Tibial nerve (tissue), 4 donors: ENCODE measurements around the gene RPLP1. TPM values are rescaled to one million over a fixed set of nuclear protein-coding genes. Genes with fewer than 3 reads are reported as not detected.

Source experiments
- DNase-seq, 2 donors: peaks; one replicate each; pipeline ENCODE4 v3.0.0-alpha.2; 2019; ENCODE audit warnings: low spot score in 2 of 2
- H3K27ac ChIP-seq, 4 donors: fragments of 200-600 bp; sonication (generic) in 3 of 4; one replicate each; pipeline ENCODE4 v1.5.1; 2017 to 2019; ENCODE audit warnings: mild to moderate bottlenecking in 1 of 4
- H3K27me3 ChIP-seq, 2 donors: fragments of 200-600 bp; sonication (generic) in 1 of 2; one replicate each; pipeline versions ENCODE4 v1.5.1 to v1.6.0; 2017 to 2019
- H3K36me3 ChIP-seq, 3 donors: fragments of 200-600 bp; sonication (generic); one replicate each; pipeline ENCODE4 v1.5.1; 2018 to 2019
- H3K4me1 ChIP-seq, 4 donors: fragments of 200-600 bp; sonication (generic) in 3 of 4; one replicate each; pipeline ENCODE4 v1.5.1; 2017 to 2019
- H3K4me3 ChIP-seq, 4 donors: fragments of 200-600 bp; sonication (generic) in 3 of 4; one replicate each; pipeline ENCODE4 v1.5.1; 2017 to 2019; ENCODE audit warnings: mild to moderate bottlenecking in 1 of 4, moderate library complexity in 1 of 4
- H3K9me3 ChIP-seq, 4 donors: fragments of 200-600 bp; sonication (generic) in 3 of 4; one replicate each; pipeline ENCODE4 v1.5.1; 2017 to 2019
- EP300 ChIP-seq, 2 donors: sonication (generic); formaldehyde crosslinking; IDR thresholded peaks; one replicate each; pipeline ENCODE4 v1.6.1; 2017; ENCODE audit warnings: antibody characterized with exemption in 2 of 2, mild to moderate bottlenecking in 1 of 2
- POLR2A ChIP-seq, 2 donors: fragments of 450-650 bp; IDR thresholded peaks; one replicate each; pipeline ENCODE4 v1.6.1; 2017; ENCODE audit warnings: antibody characterized with exemption in 2 of 2, mild to moderate bottlenecking in 2 of 2, moderate library complexity in 2 of 2
- WGBS, 2 donors: methylation state at CpG; one replicate each; pipeline ENCODE4 v1.1.5; 2018; 5-methylcytosine and 5-hydroxymethylcytosine counted together
- total RNA-seq, 4 donors: library from RNA; depleted of rRNA; stranded (reverse); fragments of >200 nt; gene quantifications; one replicate each; pipeline ENCODE4 v1.1.0, GENCODE V29; 2016
- TF ChIP-seq, protein P1 (sequence below), 5 experiments: fragments of 200-600 bp in 3 of 5; fragments of 450-650 bp in 2 of 5; sonication (generic) in 3 of 5; IDR thresholded peaks; one replicate each; pipeline ENCODE4 v1.5.1; 2016 to 2019; ENCODE audit warnings: antibody characterized with exemption in 5 of 5, mild to moderate bottlenecking in 3 of 5, moderate library complexity in 2 of 5

Gene RPLP1
- total RNA-seq, 4 donors from 2014 or later, result 435 to 693 (median 620) TPM

DNA sequence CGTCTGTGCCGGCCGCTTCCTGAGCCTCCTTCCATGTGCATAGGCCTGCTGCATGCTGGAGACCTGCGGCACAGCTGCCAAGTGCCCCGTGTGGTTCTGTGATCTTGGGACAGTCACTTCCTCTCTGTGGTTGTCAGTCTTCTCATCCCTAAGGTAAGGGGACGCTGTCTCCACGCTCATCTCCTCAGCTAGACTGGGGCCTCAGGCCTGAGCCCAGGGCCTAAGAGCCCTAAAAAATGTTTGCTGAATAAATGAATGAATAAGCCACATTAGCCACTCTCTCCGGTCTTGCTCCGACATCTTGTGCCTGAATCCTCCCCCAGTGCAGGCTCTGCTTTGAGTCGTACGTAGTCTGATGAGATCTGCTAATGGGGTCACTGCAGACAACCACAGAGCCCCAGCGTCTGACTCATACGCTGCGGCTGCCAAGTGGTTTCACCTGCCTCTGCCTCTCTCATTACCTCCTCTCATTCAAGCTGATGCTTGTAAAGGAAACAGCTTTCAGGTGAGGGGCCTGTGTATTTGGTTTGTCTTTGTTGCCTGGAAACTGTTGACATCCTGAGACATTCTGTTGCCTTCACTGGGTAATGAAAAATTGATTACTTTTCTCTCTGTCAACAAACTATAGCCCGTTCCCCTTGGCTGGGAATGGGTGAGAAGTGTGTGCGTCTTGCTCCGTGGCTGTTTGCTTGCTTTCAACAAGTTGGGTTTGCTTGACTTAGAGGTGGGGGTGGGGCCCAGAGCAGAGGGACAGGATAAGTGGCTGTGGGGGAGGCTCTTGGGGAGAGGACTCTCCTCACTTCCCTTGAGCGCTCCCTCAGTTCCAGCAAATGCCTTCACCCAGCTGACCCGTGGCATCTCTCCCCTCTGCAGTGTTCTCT lies 15.9 kb downstream of the RPLP1 start:
- Histone ChIP-seq H3K27ac (peak overlapping the region in 1 of 4 donors; percentile 19), H3K27me3 (no peaks in the 10 kb centered on the region), H3K4me3 (no peak overlapping the region), H3K9me3 (no peaks in the 10 kb centered on the region), H3K36me3 (no peaks in the 10 kb centered on the region), H3K4me1 (peaks cover 0 to 1% (median 0%) of the 10 kb centered on the region in 4 donors)
- TF ChIP-seq EP300 (IDR thresholded peaks at IDR 0.05), result no peak
- TF ChIP-seq, protein P1, sequence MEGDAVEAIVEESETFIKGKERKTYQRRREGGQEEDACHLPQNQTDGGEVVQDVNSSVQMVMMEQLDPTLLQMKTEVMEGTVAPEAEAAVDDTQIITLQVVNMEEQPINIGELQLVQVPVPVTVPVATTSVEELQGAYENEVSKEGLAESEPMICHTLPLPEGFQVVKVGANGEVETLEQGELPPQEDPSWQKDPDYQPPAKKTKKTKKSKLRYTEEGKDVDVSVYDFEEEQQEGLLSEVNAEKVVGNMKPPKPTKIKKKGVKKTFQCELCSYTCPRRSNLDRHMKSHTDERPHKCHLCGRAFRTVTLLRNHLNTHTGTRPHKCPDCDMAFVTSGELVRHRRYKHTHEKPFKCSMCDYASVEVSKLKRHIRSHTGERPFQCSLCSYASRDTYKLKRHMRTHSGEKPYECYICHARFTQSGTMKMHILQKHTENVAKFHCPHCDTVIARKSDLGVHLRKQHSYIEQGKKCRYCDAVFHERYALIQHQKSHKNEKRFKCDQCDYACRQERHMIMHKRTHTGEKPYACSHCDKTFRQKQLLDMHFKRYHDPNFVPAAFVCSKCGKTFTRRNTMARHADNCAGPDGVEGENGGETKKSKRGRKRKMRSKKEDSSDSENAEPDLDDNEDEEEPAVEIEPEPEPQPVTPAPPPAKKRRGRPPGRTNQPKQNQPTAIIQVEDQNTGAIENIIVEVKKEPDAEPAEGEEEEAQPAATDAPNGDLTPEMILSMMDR (IDR thresholded peaks at IDR 0.05), result no peak
- TF ChIP-seq POLR2A (IDR thresholded peaks at IDR 0.05), result no peak
- DNase-seq, result no peak
- 73 to 76% methylated on average over 19 of the region's 19 CpGs for WGBS, 2 donors

DNA sequence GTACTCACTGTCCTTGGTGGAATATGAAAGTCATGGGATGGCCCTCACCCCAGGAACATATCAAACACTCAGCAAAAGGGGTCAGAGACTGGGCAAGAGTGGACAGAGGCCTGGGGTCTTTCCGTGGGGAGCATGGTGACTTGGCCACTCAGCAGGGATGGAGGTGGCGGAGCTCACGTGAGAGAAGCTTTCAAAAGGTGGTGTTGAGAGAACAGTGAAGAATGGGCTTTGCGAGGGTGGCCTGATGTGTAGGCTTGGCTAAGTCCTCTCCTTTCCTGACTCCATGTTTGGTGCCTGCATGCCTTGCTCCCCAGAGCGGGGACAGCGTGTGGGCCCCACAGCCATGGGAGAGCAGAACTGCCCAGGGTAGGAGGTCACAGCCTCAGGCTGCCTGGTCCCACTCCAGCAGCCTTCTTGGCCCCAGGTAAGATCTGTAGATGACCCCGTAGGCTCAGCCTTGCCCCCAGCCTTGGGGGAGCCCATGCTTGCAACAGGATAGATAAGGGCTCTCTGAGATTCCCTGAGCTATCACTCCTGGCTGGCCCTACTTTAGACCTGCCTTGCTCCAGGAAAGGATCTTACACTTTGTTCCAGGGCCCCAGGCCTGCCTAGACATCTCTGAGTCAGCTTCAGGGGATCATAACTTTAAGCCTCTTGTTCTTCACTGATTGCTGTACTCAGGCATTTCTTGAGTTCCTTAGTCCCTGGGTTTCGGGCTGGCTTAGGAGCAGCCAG lies 17.0 kb downstream of the RPLP1 start:
- Histone ChIP-seq H3K4me3 (no peak overlapping the region), H3K9me3 (no peaks in the 10 kb centered on the region), H3K27ac (no peak overlapping the region), H3K4me1 (no peaks in the 10 kb centered on the region), H3K27me3 (no peaks in the 10 kb centered on the region), H3K36me3 (no peaks in the 10 kb centered on the region)
- no peak for TF ChIP-seq EP300 (IDR thresholded peaks at IDR 0.05)
- TF ChIP-seq, protein P1 (IDR thresholded peaks at IDR 0.05), result no peak
- TF ChIP-seq POLR2A (IDR thresholded peaks at IDR 0.05), result no peak
- 95 to 97% methylated on average over 7 to 8 of the region's 8 CpGs for WGBS, 2 donors
- no peak for DNase-seq

DNA sequence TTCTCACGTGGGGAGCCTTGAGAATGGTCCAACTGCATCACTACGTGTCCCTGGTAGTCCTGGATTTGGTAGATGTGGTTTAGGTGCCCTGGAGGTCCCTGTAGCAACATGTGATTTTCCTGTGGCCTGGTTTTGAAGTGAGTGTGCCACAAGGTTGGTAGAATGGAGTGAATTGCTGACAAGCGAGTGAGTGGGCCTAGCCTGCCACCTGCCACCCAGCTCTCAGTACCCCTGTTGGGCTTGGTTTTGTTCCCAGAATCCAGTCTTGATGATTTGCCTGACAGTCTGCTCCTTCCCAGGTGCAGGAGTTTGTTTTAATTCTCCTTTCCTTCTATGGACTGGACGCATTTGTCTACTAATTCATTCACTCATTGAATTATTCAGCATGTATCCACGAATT lies 19.4 kb downstream of the RPLP1 start:
- Histone ChIP-seq H3K4me3 (no peak overlapping the region), H3K27ac (no peak overlapping the region), H3K36me3 (no peaks in the 10 kb centered on the region), H3K27me3 (no peaks in the 10 kb centered on the region), H3K9me3 (no peaks in the 10 kb centered on the region), H3K4me1 (no peaks in the 10 kb centered on the region)
- TF ChIP-seq POLR2A (IDR thresholded peaks at IDR 0.05) (no peak), EP300 (IDR thresholded peaks at IDR 0.05) (no peak)
- TF ChIP-seq, protein P1 (IDR thresholded peaks at IDR 0.05), result no peak
- DNase-seq, result no peak
- 86 to 89% methylated on average over 5 of the region's 5 CpGs for WGBS, 2 donors

DNA sequence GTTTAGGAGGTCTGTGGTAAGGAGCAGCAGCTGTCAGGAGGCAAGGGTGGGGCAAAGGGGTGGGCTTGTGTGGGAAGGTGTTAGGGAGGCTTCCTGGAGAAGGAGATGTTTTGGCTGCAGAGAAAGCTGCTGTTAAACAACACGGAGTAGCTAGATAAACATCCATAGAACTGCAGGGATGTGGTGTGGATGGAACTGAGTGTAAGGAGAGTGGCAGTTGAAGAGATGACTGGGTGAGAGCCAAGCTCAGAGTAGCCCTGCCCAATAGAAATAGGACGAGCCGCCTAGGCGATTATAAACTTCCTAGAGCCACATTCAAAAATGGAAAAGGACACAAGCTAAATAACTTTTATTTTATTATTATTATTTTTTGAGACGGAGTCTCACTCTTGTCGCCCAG lies 19.9 kb downstream of the RPLP1 start:
- 72 to 78% methylated on average over 6 of the region's 6 CpGs for WGBS, 2 donors
- no peaks in the 10 kb centered on the region for H3K27me3 ChIP-seq
- H3K4me3 ChIP-seq, result no peak overlapping the region
- H3K27ac ChIP-seq, result no peak overlapping the region
- no peak for DNase-seq
- TF ChIP-seq EP300 (IDR thresholded peaks at IDR 0.05) (no peak), POLR2A (IDR thresholded peaks at IDR 0.05) (no peak)
- TF ChIP-seq, protein P1 (IDR thresholded peaks at IDR 0.05), result no peak
- H3K9me3 ChIP-seq, result no peaks in the 10 kb centered on the region
- no peaks in the 10 kb centered on the region for H3K36me3 ChIP-seq
- no peaks in the 10 kb centered on the region for H3K4me1 ChIP-seq

DNA sequence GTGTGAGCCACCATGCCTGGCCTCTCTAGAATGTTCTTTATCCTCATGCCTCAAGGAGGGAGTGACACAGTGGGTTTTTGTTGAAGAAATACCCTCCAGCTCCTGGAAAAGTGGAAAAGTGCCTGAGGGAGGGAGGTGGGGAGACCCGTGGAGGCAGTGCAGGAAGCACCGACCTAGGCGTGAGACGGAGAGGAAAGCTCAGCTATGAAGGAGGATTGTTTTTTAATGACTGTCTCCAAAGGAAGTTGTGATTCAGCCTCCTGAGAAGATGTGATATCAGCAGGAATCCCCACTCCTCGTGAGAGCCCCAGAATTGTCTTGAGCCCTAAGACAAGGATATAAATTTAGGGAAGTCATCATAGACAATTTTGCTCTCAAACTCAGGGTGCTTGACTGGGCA lies 21.7 kb downstream of the RPLP1 start:
- Histone ChIP-seq H3K9me3 (no peaks in the 10 kb centered on the region), H3K27ac (no peak overlapping the region), H3K36me3 (no peaks in the 10 kb centered on the region), H3K4me3 (no peak overlapping the region), H3K4me1 (peaks cover 0 to 11% (median 2%) of the 10 kb centered on the region in 4 donors), H3K27me3 (no peaks in the 10 kb centered on the region)
- 68 to 70% methylated on average over 5 of the region's 5 CpGs for WGBS, 2 donors
- TF ChIP-seq POLR2A (IDR thresholded peaks at IDR 0.05), result no peak
- no peak for DNase-seq
